HG02981 (cell line): ENCODE results near the gene IFNLR1.

Experiments
- ATAC-seq: cut with Tn5 transposase; IDR thresholded peaks from one replicate; pipeline ENCODE4 v1.9.1; 2021; ENCODE audit warnings: mild to moderate bottlenecking, moderate library complexity; ENCODE audit not compliant: unreplicated experiment

IFNLR1 gene

GRCh38 chr1:24180676-24181075, 6.4 kb downstream of the IFNLR1 start:
- ATAC-seq: no peak

GRCh38 chr1:24179251-24179840, 7.7 kb downstream of the IFNLR1 start:
- ATAC-seq: no peak

GRCh38 chr1:24178407-24178806, 8.7 kb downstream of the IFNLR1 start:
- no peak for ATAC-seq

- no peak for ATAC-seq
These were observed 9.9 kb downstream of the IFNLR1 start for GRCh38 chr1:24177161-24177560.

GRCh38 chr1:24175033-24175755, 11.9 kb downstream of the IFNLR1 start:
- no peak for ATAC-seq

- ATAC-seq: no peak
These were observed 13.2 kb downstream of the IFNLR1 start for GRCh38 chr1:24173638-24174575.

GRCh38 chr1:24172598-24172997, 14.5 kb downstream of the IFNLR1 start:
- ATAC-seq: no peak

- no peak for ATAC-seq
These were observed 17.8 kb downstream of the IFNLR1 start for GRCh38 chr1:24169286-24169685.

GRCh38 chr1:24168245-24168644, 18.8 kb downstream of the IFNLR1 start:
- no peak for ATAC-seq

- no peak for ATAC-seq
These were observed 20.1 kb downstream of the IFNLR1 start for GRCh38 chr1:24167008-24167407.

- no peak for ATAC-seq
These were observed 21.6 kb downstream of the IFNLR1 start for GRCh38 chr1:24165500-24165899.

GRCh38 chr1:24164004-24164403, 23.1 kb downstream of the IFNLR1 start:
- ATAC-seq: no peak

- ATAC-seq: no peak
These were observed 24.9 kb downstream of the IFNLR1 start for GRCh38 chr1:24162201-24162600.

- no peak for ATAC-seq
These were observed 25.8 kb downstream of the IFNLR1 start for GRCh38 chr1:24161270-24161669.

- no peak for ATAC-seq
These were observed 27.7 kb downstream of the IFNLR1 start for GRCh38 chr1:24159366-24159765.

- no peak for ATAC-seq
These were observed 29.1 kb downstream of the IFNLR1 start for GRCh38 chr1:24157918-24158481.

GRCh38 chr1:24156542-24157260, 30.4 kb downstream of the IFNLR1 start:
- no peak for ATAC-seq

- no peak for ATAC-seq
These were observed 31.9 kb downstream of the IFNLR1 start for GRCh38 chr1:24155011-24155782.

GRCh38 chr1:24154215-24154614, 32.9 kb downstream of the IFNLR1 start:
- no peak for ATAC-seq
